H1 (cell line): ENCODE measurements around the gene EIF2S3B. TPM values are rescaled to one million over a fixed set of nuclear protein-coding genes. Genes with fewer than 3 reads are reported as not detected.

Experiments
- CTCF ChIA-PET: fragments of 300-600 bp; sonication (Branson Sonifier 250); formaldehyde crosslinking; loops from one replicate; lab custom pipeline; 2021; ENCODE audit not compliant: partially characterized antibody; lab: Charles Lee
- POLR2A ChIA-PET: fragments of 300-600 bp; sonication (Branson Sonifier 250); formaldehyde crosslinking; loops from one replicate; lab custom pipeline; 2021; ENCODE audit warnings: inconsistent platforms; ENCODE audit not compliant: partially characterized antibody; lab: Charles Lee
- DNase-seq, 2 experiments: peaks; one replicate each; pipeline versions ENCODE4 v3.0.0 to v3.0.0-alpha.2; 2010 to 2022; ENCODE audit warnings: low spot score in 2 of 2, low read depth in 1 of 2, mixed read lengths in 1 of 2
- FAIRE-seq: peaks from 2 replicates; lab custom pipeline; 2011; peaks lifted over from hg19 to GRCh38; lab: Jason Lieb, UNC
- H2AFZ ChIP-seq: 2 replicates; pipeline ENCODE4 v1.8.1; 2012; ENCODE audit warnings: low read length, inconsistent platforms
- H2AK5ac ChIP-seq: 2 replicates; pipeline ENCODE4 v1.6.1; 2013; ENCODE audit warnings: low read depth, low read length
- H2BK120ac ChIP-seq: replicated peaks from 2 replicates; pipeline ENCODE3; 2013; ENCODE audit warnings: low read depth, low read length, inconsistent platforms
- H2BK12ac ChIP-seq: 2 replicates; pipeline ENCODE4 v1.6.1; 2013; ENCODE audit warnings: low read depth, low read length
- H2BK15ac ChIP-seq: 2 replicates; pipeline ENCODE4 v1.6.1; 2013; ENCODE audit warnings: low read length
- H2BK20ac ChIP-seq: 2 replicates; pipeline ENCODE4 v1.6.1; 2013; ENCODE audit warnings: low read length
- H2BK5ac ChIP-seq: 2 replicates; pipeline ENCODE4 v1.6.1; 2013; ENCODE audit warnings: low read depth, low read length
- H3K14ac ChIP-seq: 2 replicates; pipeline ENCODE4 v1.6.1; 2013; ENCODE audit warnings: inconsistent platforms; ENCODE audit not compliant: insufficient read length
- H3K18ac ChIP-seq: 2 replicates; pipeline ENCODE4 v1.6.1; 2013; ENCODE audit warnings: low read length; ENCODE audit errors: extremely low read depth
- H3K23ac ChIP-seq: 2 replicates; pipeline ENCODE4 v1.6.1; 2013; ENCODE audit warnings: inconsistent platforms; ENCODE audit not compliant: insufficient read length
- H3K23me2 ChIP-seq: 2 replicates; pipeline ENCODE4 v1.6.1; 2013; ENCODE audit warnings: low read depth, low read length
- H3K27ac ChIP-seq: 2 replicates; pipeline ENCODE4 v1.6.1; 2011; ENCODE audit warnings: low read depth, low read length, inconsistent platforms
- H3K27me3 ChIP-seq, 4 experiments: replicated peaks in 1 of 4; 1 replicate in 1 of 4; 2 replicates in 3 of 4; pipeline versions ENCODE4 v1.6.1 to v1.8.1; 2011 to 2013; ENCODE audit warnings: low read length in 3 of 4, mild to moderate bottlenecking in 3 of 4, inconsistent platforms in 2 of 4, mixed read lengths in 2 of 4, moderate library complexity in 1 of 4; ENCODE audit not compliant: control insufficient read depth in 3 of 4, insufficient read depth in 3 of 4; ENCODE audit errors: extremely low read depth in 1 of 4
- H3K36me3 ChIP-seq, 4 experiments: 2 replicates each; pipeline versions ENCODE4 v1.6.1 to v1.8.1; 2011 to 2013; ENCODE audit warnings: mild to moderate bottlenecking in 4 of 4, low read length in 3 of 4, moderate library complexity in 2 of 4, control low read depth in 1 of 4, inconsistent platforms in 1 of 4; ENCODE audit not compliant: insufficient read depth in 4 of 4, control insufficient read depth in 2 of 4
- H3K4ac ChIP-seq: replicated peaks from 2 replicates; pipeline ENCODE3; 2013; ENCODE audit warnings: low read length, low read depth, mixed read lengths, inconsistent platforms; ENCODE audit not compliant: insufficient read length
- H3K4me1 ChIP-seq, 4 experiments: replicated peaks in 1 of 4; 1 replicate in 1 of 4; 2 replicates in 3 of 4; pipeline versions ENCODE4 v1.6.1 to v1.8.1; 2011 to 2013; ENCODE audit warnings: low read length in 3 of 4, inconsistent platforms in 2 of 4, mixed read lengths in 1 of 4; ENCODE audit not compliant: insufficient read depth in 4 of 4, control insufficient read depth in 3 of 4
- H3K4me2 ChIP-seq, 2 experiments: 2 replicates each; pipeline versions ENCODE4 v1.6.1 to v1.8.1; 2011 to 2013; ENCODE audit warnings: low read depth in 2 of 2, low read length in 2 of 2, control low read depth in 1 of 2, inconsistent platforms in 1 of 2, mild to moderate bottlenecking in 1 of 2; ENCODE audit not compliant: insufficient read depth in 1 of 2
- H3K4me3 ChIP-seq, 4 experiments: fragments of 200-600, 300-600 bp in 1 of 4; sonication (generic), shearing (Covaris generic), sonication (Bioruptor Twin) in 1 of 4; 2 replicates each; pipeline versions ENCODE4 v1.5.1 to v1.8.1; 2011 to 2016; ENCODE audit warnings: low read length in 4 of 4, low read depth in 3 of 4, control low read depth in 2 of 4, inconsistent platforms in 2 of 4, mild to moderate bottlenecking in 2 of 4, mixed read lengths in 1 of 4, moderate library complexity in 1 of 4; ENCODE audit not compliant: insufficient read depth in 2 of 4; ENCODE audit errors: extremely low read depth in 1 of 4
- H3K56ac ChIP-seq: replicated peaks from 2 replicates; pipeline ENCODE3; 2013; ENCODE audit warnings: low read depth, mild to moderate bottlenecking, mixed read lengths, low read length, inconsistent platforms; ENCODE audit not compliant: insufficient read length
- H3K79me1 ChIP-seq: 2 replicates; pipeline ENCODE4 v1.6.1; 2013; ENCODE audit warnings: low read depth, low read length, control low read depth
- H3K79me2 ChIP-seq, 2 experiments: 2 replicates each; pipeline versions ENCODE4 v1.6.1 to v1.8.1; 2012 to 2013; ENCODE audit warnings: low read length in 2 of 2, mild to moderate bottlenecking in 2 of 2, inconsistent platforms in 1 of 2; ENCODE audit not compliant: insufficient read depth in 2 of 2, control insufficient read depth in 1 of 2
- H3K9ac ChIP-seq, 4 experiments: replicated peaks in 1 of 4; 1 replicate in 1 of 4; 2 replicates in 3 of 4; pipeline versions ENCODE4 v1.6.1 to v1.8.1; 2011 to 2013; ENCODE audit warnings: low read depth in 3 of 4, low read length in 3 of 4, control low read depth in 2 of 4, mild to moderate bottlenecking in 2 of 4, moderate library complexity in 2 of 4, inconsistent platforms in 1 of 4; ENCODE audit errors: extremely low read depth in 1 of 4
- H3K9me3 ChIP-seq, 2 experiments: 2 replicates each; pipeline versions ENCODE4 v1.6.1 to v1.8.1; 2012 to 2013; ENCODE audit warnings: mild to moderate bottlenecking in 2 of 2, moderate library complexity in 2 of 2, control low read depth in 1 of 2, inconsistent platforms in 1 of 2, low read depth in 1 of 2, low read length in 1 of 2, mixed read lengths in 1 of 2; ENCODE audit not compliant: insufficient read depth in 2 of 2
- H4K20me1 ChIP-seq, 2 experiments: replicated peaks in 1 of 2; 2 replicates each; pipeline versions ENCODE3 to v1.8.1; 2011 to 2013; ENCODE audit warnings: inconsistent platforms in 2 of 2, low read length in 2 of 2, mild to moderate bottlenecking in 1 of 2; ENCODE audit not compliant: insufficient read depth in 2 of 2, control insufficient read depth in 1 of 2
- H4K5ac ChIP-seq: 2 replicates; pipeline ENCODE4 v1.6.1; 2013; ENCODE audit warnings: low read length, low read depth, mixed read lengths, inconsistent platforms; ENCODE audit not compliant: insufficient read length
- H4K8ac ChIP-seq: 2 replicates; pipeline ENCODE4 v1.8.0; 2013; ENCODE audit warnings: mild to moderate bottlenecking, moderate library complexity, low read length, inconsistent platforms; ENCODE audit not compliant: insufficient read depth; ENCODE audit errors: extremely low read depth
- H4K91ac ChIP-seq: replicated peaks from 2 replicates; pipeline ENCODE3; 2013; ENCODE audit warnings: low read length, mixed read lengths, inconsistent platforms; ENCODE audit not compliant: insufficient read length
- BACH1 ChIP-seq: IDR thresholded peaks from 2 replicates; pipeline ENCODE4 v1.6.1; 2012; ENCODE audit warnings: low read length, improper control_type of control experiment
- CEBPB ChIP-seq: IDR thresholded peaks from 2 replicates; pipeline ENCODE4 v1.6.1; 2012; ENCODE audit warnings: low read depth, low read length
- CHD2 ChIP-seq: IDR thresholded peaks from 2 replicates; pipeline ENCODE4 v1.6.1; 2012; ENCODE audit warnings: low read length, improper control_type of control experiment
- EP300 ChIP-seq, 2 experiments: IDR thresholded peaks; 1 replicate in 1 of 2; 2 replicates in 1 of 2; pipeline ENCODE4 v1.6.1; 2011 to 2012; ENCODE audit warnings: low read depth in 2 of 2, low read length in 2 of 2, mild to moderate bottlenecking in 2 of 2, borderline replicate concordance in 1 of 2, inconsistent platforms in 1 of 2, moderate library complexity in 1 of 2
- HDAC2 ChIP-seq, 2 experiments: fragments of 300-600 bp in 1 of 2; sonication (generic) in 1 of 2; IDR thresholded peaks; 2 replicates each; pipeline ENCODE4 v1.6.1; 2011 to 2012; ENCODE audit warnings: low read depth in 2 of 2, low read length in 2 of 2, mild to moderate bottlenecking in 2 of 2, moderate library complexity in 2 of 2, borderline replicate concordance in 1 of 2, inconsistent platforms in 1 of 2
- KDM1A ChIP-seq: fragments of 200-600, 300-600 bp; sonication (generic); IDR thresholded peaks from 2 replicates; pipeline ENCODE4 v1.7.1; 2016; ENCODE audit warnings: mild to moderate bottlenecking, low read length, borderline replicate concordance
- MAFK ChIP-seq: IDR thresholded peaks from 2 replicates; pipeline ENCODE4 v1.6.1; 2012; ENCODE audit warnings: low read depth, mild to moderate bottlenecking, improper control_type of control experiment, low read length
- NANOG ChIP-seq: IDR thresholded peaks from 2 replicates; pipeline ENCODE4 v1.6.1; 2011; ENCODE audit warnings: low read length, low read depth, mild to moderate bottlenecking, inconsistent platforms; ENCODE audit not compliant: insufficient read depth, poor library complexity, severe bottlenecking
- POLR2AphosphoS5 ChIP-seq: IDR thresholded peaks from 2 replicates; pipeline ENCODE4 v1.6.1; 2011; ENCODE audit warnings: low read depth, low read length
- POU5F1 ChIP-seq: IDR thresholded peaks from 2 replicates; pipeline ENCODE4 v1.6.1; 2011; ENCODE audit warnings: low read depth, mild to moderate bottlenecking, low read length, moderate library complexity
- RFX5 ChIP-seq: IDR thresholded peaks from 2 replicates; pipeline ENCODE4 v1.6.1; 2011; ENCODE audit warnings: low read depth, low read length, improper control_type of control experiment, borderline replicate concordance
- SIN3A ChIP-seq, 2 experiments: IDR thresholded peaks in 1 of 2; conservative IDR thresholded peaks in 1 of 2; 2 replicates each; pipeline ENCODE4 v1.6.1; 2011 to 2012; ENCODE audit warnings: low read length in 2 of 2, improper control_type of control experiment in 1 of 2, low read depth in 1 of 2, mild to moderate bottlenecking in 1 of 2
- SP1 ChIP-seq: IDR thresholded peaks from 2 replicates; pipeline ENCODE4 v1.6.1; 2011; ENCODE audit warnings: low read depth, low read length
- TAF7 ChIP-seq: optimal IDR thresholded peaks from 2 replicates; pipeline ENCODE3; 2011; ENCODE audit warnings: low read depth, mild to moderate bottlenecking, inconsistent platforms, low read length, moderate library complexity, borderline replicate concordance
- TCF12 ChIP-seq: IDR thresholded peaks from 2 replicates; pipeline ENCODE4 v1.6.1; 2011; ENCODE audit warnings: low read depth, mild to moderate bottlenecking, low read length
- WGBS, 2 experiments: shearing (Covaris generic) in 1 of 2; methylation state at CpG; one replicate each; pipeline versions ENCODE4 v1.1.6 to v1.1.7; 2013 to 2015; ENCODE audit warnings: low lambda C conversion rate in 2 of 2, mixed read lengths in 2 of 2, inconsistent platforms in 1 of 2, low coverage in 1 of 2, missing lambda C conversion rate in 1 of 2; ENCODE audit not compliant: insufficient replicate concordance in 2 of 2, insufficient coverage in 1 of 2, insufficient read length in 1 of 2; ENCODE audit errors: extremely low coverage in 1 of 2, missing lambda C conversion rate in 1 of 2; 5-methylcytosine and 5-hydroxymethylcytosine counted together
- polyA plus RNA-seq, 7 experiments: library from polyadenylated mRNA; depleted of rRNA in 3 of 7; stranded (reverse) in 5 of 7; unstranded in 2 of 7; fragments of >200 nt in 5 of 7; fragments of 200-250 nt in 2 of 7; gene quantifications; 1 replicate in 5 of 7; 2 replicates in 1 of 7; 4 replicates in 1 of 7; pipeline versions ENCODE4 v1.2.1 to v1.2.3, GENCODE V29; 2011 to 2013; ENCODE audit warnings: missing spikeins in 2 of 7, mixed read lengths in 2 of 7
- total RNA-seq: library from RNA; stranded (reverse); fragmentation: NEBNext Ultra II Directional; extraction: Animal tissue kit (Norgen Biotek cat#: 25700); gene quantifications from 2 replicates; pipeline ENCODE4 v1.2.1, GENCODE V29; 2021

The EIF2S3B gene
- total and polyA plus RNA-seq, 2 of the 8 experiments (the other 6 are each of a cell fraction or from before 2014, with no cell fraction given), result 3.1 to 6.7 TPM

DNA sequence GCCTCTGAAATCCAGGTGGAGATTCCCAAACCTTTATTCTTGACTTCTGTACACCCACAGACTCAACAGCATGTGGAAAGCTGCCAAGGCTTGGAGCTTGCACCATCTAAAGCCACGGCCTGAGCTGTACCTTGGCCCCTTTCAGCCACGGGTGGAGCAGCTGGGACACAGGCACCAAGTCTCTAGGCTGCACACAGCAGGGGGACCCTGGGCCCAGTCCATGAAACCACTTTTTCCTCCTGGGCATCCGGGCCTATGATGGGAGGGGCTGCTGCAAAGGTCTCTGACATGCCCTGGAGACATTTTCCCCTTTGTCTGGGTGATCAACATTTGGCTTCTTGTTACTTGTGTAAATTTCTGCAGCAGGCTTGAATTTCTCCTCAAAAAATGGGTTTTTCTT lies 32.0 kb downstream of the EIF2S3B start:
- Histone ChIP-seq H2BK15ac (no peak overlapping the region), H2BK120ac (no peak overlapping the region), H3K14ac (no peak overlapping the region), H3K23me2 (no peaks in the 10 kb centered on the region), H3K27ac (no peak overlapping the region), H2AFZ (no peak overlapping the region), H4K20me1 (no peaks in the 10 kb centered on the region), H2BK5ac (no peak overlapping the region), H3K18ac (no peak overlapping the region), H3K56ac (no peak overlapping the region), H2BK20ac (no peak overlapping the region), H3K4me1 (no peaks in the 10 kb centered on the region), H3K4me3 (no peak overlapping the region), H3K9ac (no peak overlapping the region), H3K9me3 (no peaks in the 10 kb centered on the region), H3K79me1 (no peaks in the 10 kb centered on the region), H4K91ac (no peak overlapping the region), H2BK12ac (no peak overlapping the region), H3K4ac (no peak overlapping the region), H2AK5ac (no peak overlapping the region), H4K5ac (no peak overlapping the region), H4K8ac (no peak overlapping the region), H3K4me2 (no peak overlapping the region), H3K27me3 (no peaks in the 10 kb centered on the region), H3K36me3 (no peaks in the 10 kb centered on the region), H3K23ac (no peak overlapping the region), H3K79me2 (no peaks in the 10 kb centered on the region)
- no peak for DNase-seq
- WGBS, 2 experiments, result 86% methylated on average over 3 of the region's 3 CpGs; no CpG with 5 or more reads in 1 of the 2 experiments
- no peak for FAIRE-seq
- POLR2A ChIA-PET, result no interaction called here
- CTCF ChIA-PET, result interaction anchor here (1.2 kb wide), 1 partner anchor 302 kb away, joined by 3 read pairs; no protein-coding TSS in a partner anchor
- TF ChIP-seq HDAC2 (IDR thresholded peaks at IDR 0.05; ENCODE audit: borderline replicate concordance in 1 of 2, low read depth in 2 of 2, low read length in 2 of 2), result no peak
- no peak for TF ChIP-seq MAFK
- TF ChIP-seq TAF7, result no peak
- no peak for TF ChIP-seq POLR2AphosphoS5
- TF ChIP-seq CHD2, result no peak
- TF ChIP-seq SP1, result no peak
- TF ChIP-seq SIN3A (conservative IDR thresholded peaks at IDR 0.05 in 1 of 2, IDR thresholded peaks at IDR 0.05 in 1 of 2; ENCODE audit: low read depth in 1 of 2, low read length in 2 of 2), result no peak
- no peak for TF ChIP-seq TCF12
- no peak for TF ChIP-seq BACH1
- no peak for TF ChIP-seq CEBPB
- TF ChIP-seq KDM1A, result no peak
- TF ChIP-seq EP300 (IDR thresholded peaks at IDR 0.05; ENCODE audit: borderline replicate concordance in 1 of 2, low read depth in 2 of 2, low read length in 2 of 2), result no peak
- no peak for TF ChIP-seq POU5F1
- TF ChIP-seq RFX5, result no peak
- no peak for TF ChIP-seq NANOG
